Measurements from ENCODE around the gene TBATA. TPM values are rescaled to one million over a fixed set of nuclear protein-coding genes. Genes with fewer than 3 reads are reported as not detected.

The TBATA gene
- polyA plus RNA-seq, 1 donor, result not detected

- no peak for DNase-seq (ENCODE audit: low read depth)
Observed at GRCh38 chr10:70809011-70809611, 23.9 kb upstream of the TBATA start.

- no peak for DNase-seq (ENCODE audit: low read depth)
Observed at GRCh38 chr10:70807556-70807955, 22.4 kb upstream of the TBATA start.

- DNase-seq (ENCODE audit: low read depth), result no peak
Observed at GRCh38 chr10:70806841-70807240, 21.7 kb upstream of the TBATA start.

GRCh38 chr10:70805619-70806215 lies 20.5 kb upstream of the TBATA start:
- DNase-seq (ENCODE audit: low read depth), result no peak

- DNase-seq (ENCODE audit: low read depth), result no peak
Observed at GRCh38 chr10:70804421-70804808, 19.2 kb upstream of the TBATA start.

- DNase-seq (ENCODE audit: low read depth), result no peak
Observed at GRCh38 chr10:70803775-70804420, 18.7 kb upstream of the TBATA start.

GRCh38 chr10:70801854-70802253 lies 16.7 kb upstream of the TBATA start:
- no peak for DNase-seq (ENCODE audit: low read depth)

GRCh38 chr10:70799124-70799523 lies 13.9 kb upstream of the TBATA start:
- no peak for DNase-seq (ENCODE audit: low read depth)

- no peak for DNase-seq (ENCODE audit: low read depth)
Observed at GRCh38 chr10:70797840-70798239, 12.7 kb upstream of the TBATA start.

GRCh38 chr10:70795613-70796012 lies 10.4 kb upstream of the TBATA start:
- DNase-seq (ENCODE audit: low read depth), result no peak

- no peak for DNase-seq (ENCODE audit: low read depth)
Observed at GRCh38 chr10:70791386-70792039, 6.3 kb upstream of the TBATA start.

- DNase-seq (ENCODE audit: low read depth), result no peak
Observed at GRCh38 chr10:70786799-70787415, 1.7 kb upstream of the TBATA start.

GRCh38 chr10:70784471-70784870 lies 706 bp downstream of the TBATA start:
- no peak for DNase-seq (ENCODE audit: low read depth)

- no peak for DNase-seq (ENCODE audit: low read depth)
Observed at GRCh38 chr10:70784016-70784415, 1.2 kb downstream of the TBATA start.

GRCh38 chr10:70782746-70783680 lies 2.2 kb downstream of the TBATA start:
- DNase-seq (ENCODE audit: low read depth), result no peak

- no peak for DNase-seq (ENCODE audit: low read depth)
Observed at GRCh38 chr10:70782086-70782745, 3.0 kb downstream of the TBATA start.

GRCh38 chr10:70781461-70782051 lies 3.6 kb downstream of the TBATA start:
- no peak for DNase-seq (ENCODE audit: low read depth)

- no peak for DNase-seq (ENCODE audit: low read depth)
Observed at GRCh38 chr10:70780772-70781171, 4.4 kb downstream of the TBATA start.

- DNase-seq (ENCODE audit: low read depth), result no peak
Observed at GRCh38 chr10:70780370-70780760, 4.8 kb downstream of the TBATA start.
